IMR-90 (cell line): ENCODE results near the gene MYO1C. TPM values are rescaled to one million over a fixed set of nuclear protein-coding genes. Genes with fewer than 3 reads are reported as not detected.
"Not testable (repeated sequence)": the region's sequence is repeated elsewhere in the genome, so short reads cannot be mapped to it uniquely, and the experiment has no call there.

Experiments used
- ATAC-seq: fragments of 200-7000 bp; cut with Tn5 transposase; 2 replicates; pipeline ENCODE4 v1.9.1; 2020; ENCODE audit warnings: low read depth, mild to moderate bottlenecking, moderate library complexity
- BruUV-seq: library from RNA; stranded (reverse); fragments of 400-500 nt; replicated peaks from 2 replicates; lab custom pipeline; 2021; lab: Mats Ljungman, UMichigan
- CTCF ChIA-PET: fragments of 300-600 bp; formaldehyde crosslinking; extraction: SDS; loops from one replicate; lab custom pipeline; 2021; ENCODE audit warnings: antibody characterized with exemption; lab: Yijun Ruan, JAX
- POLR2A ChIA-PET: fragments of 300-600 bp; sonication (Branson Sonifier 250); formaldehyde crosslinking; loops from one replicate; lab custom pipeline; 2022; ENCODE audit warnings: antibody characterized with exemption; ENCODE audit not compliant: unreplicated experiment; lab: Charles Lee
- DNase-seq: peaks from one replicate; pipeline ENCODE4 v3.0.0; 2013
- H2AFZ ChIP-seq: replicated peaks from 2 replicates; pipeline ENCODE3; 2013; ENCODE audit warnings: low read length, mild to moderate bottlenecking; ENCODE audit not compliant: poor library complexity
- H2AK5ac ChIP-seq: 2 replicates; pipeline ENCODE4 v1.6.1; 2013; ENCODE audit warnings: low read depth, low read length, inconsistent platforms
- H2AK9ac ChIP-seq: replicated peaks from 2 replicates; pipeline ENCODE3; 2013; ENCODE audit warnings: mild to moderate bottlenecking, low read depth, low read length, moderate library complexity; ENCODE audit not compliant: poor library complexity
- H2BK120ac ChIP-seq: 2 replicates; pipeline ENCODE4 v1.6.1; 2013; ENCODE audit warnings: low read depth, low read length, inconsistent platforms
- H2BK15ac ChIP-seq: 3 replicates; pipeline ENCODE4 v1.6.1; 2013; ENCODE audit warnings: low read depth, low read length, inconsistent platforms
- H2BK20ac ChIP-seq: 2 replicates; pipeline ENCODE4 v1.6.1; 2013; ENCODE audit warnings: low read depth, mild to moderate bottlenecking, inconsistent platforms, low read length, moderate library complexity
- H2BK5ac ChIP-seq: 2 replicates; pipeline ENCODE4 v1.6.1; 2013; ENCODE audit warnings: mild to moderate bottlenecking, low read depth, low read length, inconsistent platforms; ENCODE audit not compliant: poor library complexity, severe bottlenecking
- H3K14ac ChIP-seq: replicated peaks from 2 replicates; pipeline ENCODE4 v1.6.1; 2013; ENCODE audit warnings: low read depth, low read length, inconsistent platforms
- H3K18ac ChIP-seq: 2 replicates; pipeline ENCODE4 v1.6.1; 2013; ENCODE audit warnings: low read depth, low read length, control low read depth
- H3K23ac ChIP-seq: 2 replicates; pipeline ENCODE4 v1.6.1; 2013; ENCODE audit warnings: low read depth, low read length, inconsistent platforms
- H3K27ac ChIP-seq: 2 replicates; pipeline ENCODE4 v1.5.1; 2013; ENCODE audit warnings: mild to moderate bottlenecking, control low read depth, low read length; ENCODE audit not compliant: insufficient read depth
- H3K27me3 ChIP-seq: 2 replicates; pipeline ENCODE4 v1.6.1; 2013; ENCODE audit warnings: low read length; ENCODE audit not compliant: control insufficient read depth, insufficient read depth
- H3K36me3 ChIP-seq: 2 replicates; pipeline ENCODE4 v1.6.1; 2013; ENCODE audit warnings: low read length, mixed read lengths; ENCODE audit not compliant: control insufficient read depth, insufficient read depth
- H3K4ac ChIP-seq: 2 replicates; pipeline ENCODE4 v1.6.1; 2013; ENCODE audit warnings: low read depth, low read length, inconsistent platforms
- H3K4me1 ChIP-seq: 2 replicates; pipeline ENCODE4 v1.6.1; 2013; ENCODE audit warnings: low read length, mixed read lengths; ENCODE audit not compliant: control insufficient read depth, insufficient read depth
- H3K4me2 ChIP-seq: 2 replicates; pipeline ENCODE4 v1.6.1; 2013; ENCODE audit warnings: low read depth, mild to moderate bottlenecking, control low read depth, low read length, moderate library complexity
- H3K4me3 ChIP-seq: 2 replicates; pipeline ENCODE4 v1.5.1; 2013; ENCODE audit warnings: low read depth, mild to moderate bottlenecking, control low read depth, low read length, moderate library complexity; ENCODE audit not compliant: insufficient read depth
- H3K56ac ChIP-seq: 2 replicates; pipeline ENCODE4 v1.6.1; 2013; ENCODE audit warnings: low read length, inconsistent platforms; ENCODE audit not compliant: insufficient read depth; ENCODE audit errors: extremely low read depth
- H3K79me1 ChIP-seq, 2 experiments: 2 replicates each; pipeline ENCODE4 v1.6.1; 2013; ENCODE audit warnings: low read length in 2 of 2, inconsistent platforms in 1 of 2, low read depth in 1 of 2
- H3K9ac ChIP-seq: 2 replicates; pipeline ENCODE4 v1.6.1; 2013; ENCODE audit warnings: low read depth, low read length, control low read depth
- H3K9me1 ChIP-seq: 2 replicates; pipeline ENCODE4 v1.6.1; 2013; ENCODE audit warnings: low read length, inconsistent platforms; ENCODE audit not compliant: insufficient read depth
- H3K9me3 ChIP-seq: 2 replicates; pipeline ENCODE4 v1.6.1; 2013; ENCODE audit warnings: low read length; ENCODE audit not compliant: control insufficient read depth, insufficient read depth
- H4K20me1 ChIP-seq: 2 replicates; pipeline ENCODE4 v1.6.1; 2013; ENCODE audit warnings: low read length, inconsistent platforms; ENCODE audit not compliant: insufficient read depth
- H4K5ac ChIP-seq: 2 replicates; pipeline ENCODE4 v1.6.1; 2013; ENCODE audit warnings: mild to moderate bottlenecking, low read depth, low read length, control low read depth
- H4K8ac ChIP-seq, 2 experiments: 2 replicates each; pipeline ENCODE4 v1.6.1; 2013; ENCODE audit warnings: low read depth in 2 of 2, low read length in 2 of 2, control low read depth in 1 of 2, inconsistent platforms in 1 of 2
- H4K91ac ChIP-seq: 2 replicates; pipeline ENCODE4 v1.6.1; 2013; ENCODE audit warnings: low read depth, low read length, inconsistent platforms; ENCODE audit not compliant: insufficient read depth
- WGBS, 2 experiments: methylation state at CpG; one replicate each; pipeline versions ENCODE4 v1.1.5 to v1.1.7; 2013; ENCODE audit warnings: missing lambda C conversion rate in 2 of 2; ENCODE audit not compliant: insufficient read length in 1 of 2; ENCODE audit errors: extremely low coverage in 2 of 2; 5-methylcytosine and 5-hydroxymethylcytosine counted together
- dilution Hi-C: fragments of 300-500 bp; cut with HindIII; formaldehyde crosslinking; loops from one replicate; pipeline ENCODE4 v1.14.3; 2018; ENCODE audit warnings: low sequenced_read_pairs; ENCODE audit not compliant: unreplicated experiment
- in situ Hi-C: fragments of 300-500 bp; cut with MboI; formaldehyde crosslinking; loops from 3 replicates; pipeline ENCODE4 v1.14.3; 2019; ENCODE audit warnings: low sequenced_read_pairs, inconsistent platforms, mixed read lengths
- intact Hi-C: fragments of 100-400 bp; cut with micrococcal nuclease; formaldehyde crosslinking; loops from 2 replicates; pipeline ENCODE4 v1.10.0; 2022
- polyA plus RNA-seq, 3 experiments: library from polyadenylated mRNA; depleted of rRNA; stranded (reverse); fragments of >200 nt; gene quantifications; 2 replicates each; pipeline ENCODE4 v1.2.3, GENCODE V29; 2012; ENCODE audit warnings: low replicate concordance in 1 of 3
- total RNA-seq: library from RNA; depleted of rRNA; stranded (reverse); fragments of >200 nt; gene quantifications from 2 replicates; pipeline ENCODE4 v1.2.3, GENCODE V29; 2012

Gene MYO1C
- total and polyA plus RNA-seq, 2 of the 4 experiments (the other 2 are of a cell fraction): 162 to 196 TPM

- H3K4ac ChIP-seq, H3K27me3 ChIP-seq, CTCF ChIA-PET, H3K9me3 ChIP-seq, dilution Hi-C loops, H2AK5ac ChIP-seq, intact Hi-C loops, H3K4me3 ChIP-seq, H3K9ac ChIP-seq, H3K4me1 ChIP-seq, H2AFZ ChIP-seq, in situ Hi-C loops, ATAC-seq, H3K14ac ChIP-seq, H2BK20ac ChIP-seq, H4K8ac ChIP-seq, DNase-seq, H4K91ac ChIP-seq, POLR2A ChIA-PET, H3K27ac ChIP-seq, H3K18ac ChIP-seq, H3K4me2 ChIP-seq, H3K23ac ChIP-seq, H3K56ac ChIP-seq, H2BK15ac ChIP-seq, H4K5ac ChIP-seq, H2AK9ac ChIP-seq, BruUV-seq, H2BK120ac ChIP-seq, H2BK5ac ChIP-seq: not testable (repeated sequence)
- WGBS, 2 experiments: no CpG with 5 or more reads among the region's 4 CpGs
- peaks cover 18% of the 10 kb centered on the region for H3K36me3 ChIP-seq
- H3K9me1 ChIP-seq: peaks cover 19% of the 10 kb centered on the region; the same call in 1 of the 2 replicates
- H3K79me1 ChIP-seq: peaks cover 0 to 49% of the 10 kb centered on the region in 2 experiments; a peak in 3 of 4 replicates
- peaks cover 89% of the 10 kb centered on the region for H4K20me1 ChIP-seq
Measured at GRCh38 chr17:1445695-1446094, 46.8 kb downstream of the MYO1C start.

- H3K36me3 ChIP-seq: peaks cover 16% of the 10 kb centered on the region
- H2AK9ac ChIP-seq, H3K14ac ChIP-seq, H4K91ac ChIP-seq, H2BK15ac ChIP-seq, H2BK20ac ChIP-seq, H4K5ac ChIP-seq, H2BK5ac ChIP-seq, H2BK120ac ChIP-seq, intact Hi-C loops, H3K4me2 ChIP-seq, H3K9me3 ChIP-seq, H3K23ac ChIP-seq, H3K4me3 ChIP-seq, H2AK5ac ChIP-seq, CTCF ChIA-PET, H3K4ac ChIP-seq, ATAC-seq, H3K56ac ChIP-seq, dilution Hi-C loops, H2AFZ ChIP-seq, H3K27ac ChIP-seq, H3K27me3 ChIP-seq, BruUV-seq, H4K8ac ChIP-seq, in situ Hi-C loops, H3K9ac ChIP-seq, POLR2A ChIA-PET, DNase-seq, H3K18ac ChIP-seq: not testable (repeated sequence)
- peaks cover 12% of the 10 kb centered on the region; the same call in 1 of the 2 replicates for H3K9me1 ChIP-seq
- peaks cover 85% of the 10 kb centered on the region for H4K20me1 ChIP-seq
- WGBS, 2 experiments: 100% methylated on average over 2 of the region's 6 CpGs; no CpG with 5 or more reads in 1 of the 2 experiments
- H3K79me1 ChIP-seq: peaks cover 4 to 58% of the 10 kb centered on the region in 2 experiments; a peak in 3 of 4 replicates
- H3K4me1 ChIP-seq: peaks cover 14% of the 10 kb centered on the region
Measured at GRCh38 chr17:1442721-1443120, 49.8 kb downstream of the MYO1C start.
